Measurements from ENCODE around the gene APOC1.

The APOC1 gene

GRCh38 chr19:44914433-44915206 lies at the start of gene APOC1:
Gene APOC1, plus strand, starts transcription at chr19:44914608. Its CDS starts 284 bp downstream, at chr19:44914892.
- ATAC-seq, result peak; percentile 94

GRCh38 chr19:44865196-44865767 lies 49.1 kb upstream of the APOC1 start:
- no peak for ATAC-seq
- TF ChIP-seq ZNF565 (CRISPR knock-in tag; conservative IDR thresholded peaks at IDR 0.05; ENCODE audit: low read depth) (no peak), SNAI2 (CRISPR knock-in tag; IDR thresholded peaks at IDR 0.05) (no peak), GLIS3 (CRISPR knock-in tag; IDR thresholded peaks at IDR 0.05) (no peak), ZNF70 (CRISPR knock-in tag; IDR thresholded peaks at IDR 0.05) (no peak), TOX (CRISPR knock-in tag; IDR thresholded peaks at IDR 0.05; ENCODE audit: borderline replicate concordance) (no peak), ZC3H10 (CRISPR knock-in tag; IDR thresholded peaks at IDR 0.05) (no peak), CSDC2 (CRISPR knock-in tag; IDR thresholded peaks at IDR 0.05) (no peak), ARNTL (CRISPR knock-in tag; IDR thresholded peaks at IDR 0.05; ENCODE audit: borderline replicate concordance, low read depth) (no peak), ZFP30 (CRISPR knock-in tag; IDR thresholded peaks at IDR 0.05) (no peak), PATZ1 (CRISPR knock-in tag; IDR thresholded peaks at IDR 0.05; ENCODE audit: borderline replicate concordance) (no peak), PPARA (CRISPR knock-in tag; IDR thresholded peaks at IDR 0.05; ENCODE audit: borderline replicate concordance) (no peak), BACH2 (CRISPR knock-in tag; IDR thresholded peaks at IDR 0.05; ENCODE audit: borderline replicate concordance) (no peak), TSHZ2 (CRISPR knock-in tag; IDR thresholded peaks at IDR 0.05) (no peak), CSRNP3 (CRISPR knock-in tag; IDR thresholded peaks at IDR 0.05) (no peak), OSR1 (CRISPR knock-in tag; IDR thresholded peaks at IDR 0.05) (no peak), TCF4 (CRISPR knock-in tag; IDR thresholded peaks at IDR 0.05; ENCODE audit: borderline replicate concordance) (no peak), POU6F1 (CRISPR knock-in tag; IDR thresholded peaks at IDR 0.05; ENCODE audit: borderline replicate concordance, low read depth) (no peak)

GRCh38 chr19:44866664-44867063 lies 47.7 kb upstream of the APOC1 start:
- ATAC-seq, result no peak
- TF ChIP-seq TOX (CRISPR knock-in tag; IDR thresholded peaks at IDR 0.05; ENCODE audit: borderline replicate concordance) (no peak), ZNF8 (CRISPR knock-in tag; IDR thresholded peaks at IDR 0.05) (no peak), ZC3H10 (CRISPR knock-in tag; IDR thresholded peaks at IDR 0.05) (no peak), TCF4 (CRISPR knock-in tag; IDR thresholded peaks at IDR 0.05; ENCODE audit: borderline replicate concordance) (no peak), ESRRG (CRISPR knock-in tag; IDR thresholded peaks at IDR 0.05) (no peak), OSR1 (CRISPR knock-in tag; IDR thresholded peaks at IDR 0.05) (no peak), CREB5 (CRISPR knock-in tag; IDR thresholded peaks at IDR 0.05; ENCODE audit: low read depth) (no peak), ZFP30 (CRISPR knock-in tag; IDR thresholded peaks at IDR 0.05) (no peak), ISL1 (CRISPR knock-in tag; IDR thresholded peaks at IDR 0.05) (no peak), CSDC2 (CRISPR knock-in tag; IDR thresholded peaks at IDR 0.05) (no peak), ZNF70 (CRISPR knock-in tag; IDR thresholded peaks at IDR 0.05) (no peak), PPARA (CRISPR knock-in tag; IDR thresholded peaks at IDR 0.05; ENCODE audit: borderline replicate concordance) (no peak), POU6F1 (CRISPR knock-in tag; IDR thresholded peaks at IDR 0.05; ENCODE audit: borderline replicate concordance, low read depth) (no peak), SNAI2 (CRISPR knock-in tag; IDR thresholded peaks at IDR 0.05) (no peak), RARB (CRISPR knock-in tag; IDR thresholded peaks at IDR 0.05) (no peak), TSHZ2 (CRISPR knock-in tag; IDR thresholded peaks at IDR 0.05) (no peak), BACH2 (CRISPR knock-in tag; IDR thresholded peaks at IDR 0.05; ENCODE audit: borderline replicate concordance) (no peak)
